K562 (cell line): ENCODE results near the gene NFATC3. TPM values are rescaled to one million over a fixed set of nuclear protein-coding genes. Genes with fewer than 3 reads are reported as not detected.

ENCODE experiments used
- GATAD2B ChIP-seq: fragments of 450-650 bp; IDR thresholded peaks from 2 replicates; pipeline ENCODE4 v1.6.1; 2017; ENCODE audit warnings: mild to moderate bottlenecking, borderline replicate concordance
- KLF1 ChIP-seq: fragments of 450-650 bp; IDR thresholded peaks from 2 replicates; pipeline ENCODE4 v1.6.1; 2016; ENCODE audit warnings: missing genetic modification characterization, missing compliant biosample characterization
- MEF2D ChIP-seq: conservative IDR thresholded peaks from 2 replicates; pipeline ENCODE4 v1.6.1; 2016; ENCODE audit warnings: low read depth, missing genetic modification characterization, missing compliant biosample characterization
- MEIS2 ChIP-seq: fragments of 450-650 bp; IDR thresholded peaks from 2 replicates; pipeline ENCODE4 v1.6.1; 2014; ENCODE audit warnings: mild to moderate bottlenecking; ENCODE audit not compliant: partially characterized antibody
- NCOA4 ChIP-seq: fragments of 450-650 bp; IDR thresholded peaks from 2 replicates; pipeline ENCODE4 v1.6.1; 2018; ENCODE audit warnings: mild to moderate bottlenecking; ENCODE audit not compliant: partially characterized antibody
- PCBP1 ChIP-seq: fragments of 200-400 bp; formaldehyde crosslinking; IDR thresholded peaks from 2 replicates; pipeline ENCODE4 v1.6.1; 2018; ENCODE audit warnings: mild to moderate bottlenecking, low read depth, low read length; ENCODE audit not compliant: poor library complexity, severe bottlenecking
- POLR2A ChIP-seq: fragments of 450-650 bp; conservative IDR thresholded peaks from 2 replicates; pipeline ENCODE4 v1.6.1; 2016
- PTBP1 ChIP-seq: fragments of 200-400 bp; formaldehyde crosslinking; IDR thresholded peaks from 2 replicates; pipeline ENCODE4 v1.6.1; 2017; ENCODE audit warnings: low read depth, low read length
- RNF2 ChIP-seq: sonication (generic); IDR thresholded peaks from 2 replicates; pipeline ENCODE4 v1.6.1; 2016
- TEAD4 ChIP-seq, 2 experiments: sonication (generic) in 1 of 2; formaldehyde crosslinking in 1 of 2; IDR thresholded peaks; 2 replicates each; pipeline versions ENCODE4 v1.6.1 to v1.8.0; 2012 to 2022; ENCODE audit warnings: borderline replicate concordance in 1 of 2, inconsistent platforms in 1 of 2, low read length in 1 of 2, mild to moderate bottlenecking in 1 of 2, missing genetic modification reagents in 1 of 2
- ZFP36 ChIP-seq: fragments of 150-350 bp; IDR thresholded peaks from 2 replicates; pipeline ENCODE4 v1.6.1; 2018; ENCODE audit warnings: low read length, low read depth; ENCODE audit not compliant: partially characterized antibody
- ZNF57 ChIP-seq: fragments of 450-650 bp; formaldehyde crosslinking; IDR thresholded peaks from 2 replicates; pipeline ENCODE4 v1.4.0; 2020; ENCODE audit warnings: mild to moderate bottlenecking, moderate library complexity
- polyA plus RNA-seq, 8 experiments: library from polyadenylated mRNA; depleted of rRNA in 4 of 8; stranded (reverse) in 5 of 8; unstranded in 3 of 8; fragments of >200 nt; fragmentation: Nextera tagmentation in 2 of 8; fragmentation: Illumina TruSeq in 1 of 8; extraction: Ambion mirVana in 2 of 8; extraction: Trizol in 1 of 8; gene quantifications; 2 replicates each; pipeline versions ENCODE4 v1.2.1 to v1.2.3, GENCODE V29; 2011 to 2014; ENCODE audit warnings: inconsistent platforms in 1 of 8, missing spikeins in 1 of 8
- total RNA-seq, 7 experiments: library from RNA; depleted of rRNA in 6 of 7; stranded (reverse); fragments of >200 nt in 6 of 7; fragmentation: Illumina TruSeq in 2 of 7; extraction: Trizol in 2 of 7; gene quantifications; 2 replicates each; pipeline versions ENCODE4 v1.2.1 to v1.2.3, GENCODE V29; 2011 to 2021; ENCODE audit warnings: low replicate concordance in 1 of 7
- TF ChIP-seq, protein P1 (sequence below): sonication (generic); formaldehyde crosslinking; IDR thresholded peaks from 2 replicates; pipeline ENCODE4 v1.8.1; 2023; ENCODE audit warnings: mild to moderate bottlenecking, missing genetic modification reagents
- TF ChIP-seq, protein P2 (sequence below): sonication (generic); formaldehyde crosslinking; IDR thresholded peaks from 2 replicates; pipeline ENCODE4 v1.8.0; 2022; ENCODE audit warnings: mild to moderate bottlenecking, missing genetic modification reagents
- TF ChIP-seq, protein P3 (sequence below): fragments of 450-650 bp; IDR thresholded peaks from 2 replicates; pipeline ENCODE4 v1.6.1; 2016; ENCODE audit warnings: borderline replicate concordance
- TF ChIP-seq, protein P4 (sequence below), 2 experiments: IDR thresholded peaks; 2 replicates each; pipeline ENCODE4 v1.6.1; 2011; ENCODE audit warnings: borderline replicate concordance in 1 of 2, control low read depth in 1 of 2, low read depth in 1 of 2, low read length in 1 of 2, mild to moderate bottlenecking in 1 of 2, mixed read lengths in 1 of 2, moderate library complexity in 1 of 2; ENCODE audit not compliant: insufficient read depth in 1 of 2, insufficient read length in 1 of 2, poor library complexity in 1 of 2, severe bottlenecking in 1 of 2; ENCODE audit errors: extremely low read depth in 1 of 2
- TF ChIP-seq, protein P5 (sequence below): fragments of 250-450 bp; sonication (Bioruptor Pico); IDR thresholded peaks from 2 replicates; pipeline ENCODE4 v1.9.0; 2021; ENCODE audit warnings: mild to moderate bottlenecking, inconsistent platforms

The NFATC3 gene
- total and polyA plus RNA-seq, 9 of the 15 experiments (the other 6 are each of a cell fraction or from before 2014, with no cell fraction given), result 15.7 to 98.4 (median 59.4) TPM

DNA sequence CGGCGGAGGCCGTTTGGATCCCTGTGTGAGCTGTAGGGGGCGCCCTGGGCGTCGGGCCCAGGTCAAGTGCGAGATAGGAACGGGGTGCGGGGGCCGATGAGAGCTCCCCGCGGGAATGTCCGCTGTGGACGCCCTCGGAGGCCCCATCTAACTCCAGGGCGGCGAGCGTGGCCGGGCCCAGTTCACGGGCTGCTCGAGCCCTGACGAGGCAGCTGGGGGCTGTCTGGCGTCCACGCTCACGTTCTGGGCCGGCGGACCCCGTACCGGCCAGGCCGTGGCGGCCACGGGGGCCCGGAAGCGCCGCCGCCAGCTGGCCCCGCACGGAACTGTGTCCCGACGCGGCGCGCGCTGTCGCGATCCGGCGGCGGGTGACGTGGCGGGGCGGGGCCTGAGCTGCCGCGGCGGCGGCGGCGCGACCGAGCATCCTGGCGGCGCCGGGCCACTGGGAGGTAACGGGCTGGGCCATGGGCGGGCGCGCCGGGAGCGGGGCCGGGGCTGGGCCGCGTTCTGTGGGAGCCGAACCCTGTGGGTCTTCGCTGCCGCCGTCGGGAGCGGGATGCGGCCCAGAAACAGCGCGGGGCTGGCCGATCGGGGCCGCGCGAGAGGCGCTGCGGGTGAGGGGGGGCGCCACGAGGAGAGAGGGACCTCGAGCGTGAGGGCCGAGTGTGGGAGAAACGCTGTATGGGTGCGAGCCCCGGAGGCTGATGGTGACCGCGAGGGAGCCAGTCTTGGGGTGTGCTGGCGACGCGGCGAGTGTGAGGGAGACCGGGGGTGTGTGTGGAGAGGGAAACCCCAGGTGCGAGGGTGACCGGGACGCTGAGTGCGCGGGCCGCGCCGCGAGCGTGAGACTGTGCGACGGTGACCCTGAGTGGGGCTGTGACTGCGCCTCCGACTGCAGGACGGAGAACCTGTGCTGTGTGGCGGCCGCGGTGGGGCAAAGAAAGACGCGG is 179.2 kb downstream of the NFATC3 start, which contains the start of gene SLC7A6 (continued):
- TF ChIP-seq, protein P1, sequence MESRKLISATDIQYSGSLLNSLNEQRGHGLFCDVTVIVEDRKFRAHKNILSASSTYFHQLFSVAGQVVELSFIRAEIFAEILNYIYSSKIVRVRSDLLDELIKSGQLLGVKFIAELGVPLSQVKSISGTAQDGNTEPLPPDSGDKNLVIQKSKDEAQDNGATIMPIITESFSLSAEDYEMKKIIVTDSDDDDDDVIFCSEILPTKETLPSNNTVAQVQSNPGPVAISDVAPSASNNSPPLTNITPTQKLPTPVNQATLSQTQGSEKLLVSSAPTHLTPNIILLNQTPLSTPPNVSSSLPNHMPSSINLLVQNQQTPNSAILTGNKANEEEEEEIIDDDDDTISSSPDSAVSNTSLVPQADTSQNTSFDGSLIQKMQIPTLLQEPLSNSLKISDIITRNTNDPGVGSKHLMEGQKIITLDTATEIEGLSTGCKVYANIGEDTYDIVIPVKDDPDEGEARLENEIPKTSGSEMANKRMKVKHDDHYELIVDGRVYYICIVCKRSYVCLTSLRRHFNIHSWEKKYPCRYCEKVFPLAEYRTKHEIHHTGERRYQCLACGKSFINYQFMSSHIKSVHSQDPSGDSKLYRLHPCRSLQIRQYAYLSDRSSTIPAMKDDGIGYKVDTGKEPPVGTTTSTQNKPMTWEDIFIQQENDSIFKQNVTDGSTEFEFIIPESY (CRISPR knock-in tag), result 0 out of 2 replicates have a peak, but pooled peaks have one; percentile 28
- TF ChIP-seq NCOA4 (no peak), ZNF57 (CRISPR knock-in tag) (no peak), KLF1 (tag) (peak; percentile 81), MEF2D (tag) (no peak), PCBP1 (peak; percentile 27), POLR2A (peak; percentile 76), MEIS2 (no peak), TEAD4 (IDR thresholded peaks at IDR 0.05; ENCODE audit: low read length) (peak; percentile 23; the same call in 1 of the 2 replicates), TEAD4 (CRISPR knock-in tag; IDR thresholded peaks at IDR 0.05; ENCODE audit: borderline replicate concordance) (no peak), GATAD2B (peak; percentile 99), RNF2 (0 out of 2 replicates have a peak, but pooled peaks have one; percentile 30), ZFP36 (no peak), PTBP1 (0 out of 2 replicates have a peak, but pooled peaks have one; percentile 26)
- TF ChIP-seq, protein P2, sequence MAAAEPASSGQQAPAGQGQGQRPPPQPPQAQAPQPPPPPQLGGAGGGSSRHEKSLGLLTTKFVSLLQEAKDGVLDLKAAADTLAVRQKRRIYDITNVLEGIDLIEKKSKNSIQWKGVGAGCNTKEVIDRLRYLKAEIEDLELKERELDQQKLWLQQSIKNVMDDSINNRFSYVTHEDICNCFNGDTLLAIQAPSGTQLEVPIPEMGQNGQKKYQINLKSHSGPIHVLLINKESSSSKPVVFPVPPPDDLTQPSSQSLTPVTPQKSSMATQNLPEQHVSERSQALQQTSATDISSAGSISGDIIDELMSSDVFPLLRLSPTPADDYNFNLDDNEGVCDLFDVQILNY, result 0 out of 2 replicates have a peak, but pooled peaks have one; percentile 44
- TF ChIP-seq, protein P3, sequence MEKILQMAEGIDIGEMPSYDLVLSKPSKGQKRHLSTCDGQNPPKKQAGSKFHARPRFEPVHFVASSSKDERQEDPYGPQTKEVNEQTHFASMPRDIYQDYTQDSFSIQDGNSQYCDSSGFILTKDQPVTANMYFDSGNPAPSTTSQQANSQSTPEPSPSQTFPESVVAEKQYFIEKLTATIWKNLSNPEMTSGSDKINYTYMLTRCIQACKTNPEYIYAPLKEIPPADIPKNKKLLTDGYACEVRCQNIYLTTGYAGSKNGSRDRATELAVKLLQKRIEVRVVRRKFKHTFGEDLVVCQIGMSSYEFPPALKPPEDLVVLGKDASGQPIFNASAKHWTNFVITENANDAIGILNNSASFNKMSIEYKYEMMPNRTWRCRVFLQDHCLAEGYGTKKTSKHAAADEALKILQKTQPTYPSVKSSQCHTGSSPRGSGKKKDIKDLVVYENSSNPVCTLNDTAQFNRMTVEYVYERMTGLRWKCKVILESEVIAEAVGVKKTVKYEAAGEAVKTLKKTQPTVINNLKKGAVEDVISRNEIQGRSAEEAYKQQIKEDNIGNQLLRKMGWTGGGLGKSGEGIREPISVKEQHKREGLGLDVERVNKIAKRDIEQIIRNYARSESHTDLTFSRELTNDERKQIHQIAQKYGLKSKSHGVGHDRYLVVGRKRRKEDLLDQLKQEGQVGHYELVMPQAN, result peak; percentile 85
- TF ChIP-seq, protein P4, sequence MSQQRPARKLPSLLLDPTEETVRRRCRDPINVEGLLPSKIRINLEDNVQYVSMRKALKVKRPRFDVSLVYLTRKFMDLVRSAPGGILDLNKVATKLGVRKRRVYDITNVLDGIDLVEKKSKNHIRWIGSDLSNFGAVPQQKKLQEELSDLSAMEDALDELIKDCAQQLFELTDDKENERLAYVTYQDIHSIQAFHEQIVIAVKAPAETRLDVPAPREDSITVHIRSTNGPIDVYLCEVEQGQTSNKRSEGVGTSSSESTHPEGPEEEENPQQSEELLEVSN (IDR thresholded peaks at IDR 0.05; ENCODE audit: borderline replicate concordance in 1 of 2, extremely low read depth in 1 of 2, insufficient read depth in 1 of 2, insufficient read length in 1 of 2, low read depth in 1 of 2, low read length in 1 of 2, poor library complexity in 1 of 2, severe bottlenecking in 1 of 2), result peak; percentile 47 to 78
- TF ChIP-seq, protein P5, sequence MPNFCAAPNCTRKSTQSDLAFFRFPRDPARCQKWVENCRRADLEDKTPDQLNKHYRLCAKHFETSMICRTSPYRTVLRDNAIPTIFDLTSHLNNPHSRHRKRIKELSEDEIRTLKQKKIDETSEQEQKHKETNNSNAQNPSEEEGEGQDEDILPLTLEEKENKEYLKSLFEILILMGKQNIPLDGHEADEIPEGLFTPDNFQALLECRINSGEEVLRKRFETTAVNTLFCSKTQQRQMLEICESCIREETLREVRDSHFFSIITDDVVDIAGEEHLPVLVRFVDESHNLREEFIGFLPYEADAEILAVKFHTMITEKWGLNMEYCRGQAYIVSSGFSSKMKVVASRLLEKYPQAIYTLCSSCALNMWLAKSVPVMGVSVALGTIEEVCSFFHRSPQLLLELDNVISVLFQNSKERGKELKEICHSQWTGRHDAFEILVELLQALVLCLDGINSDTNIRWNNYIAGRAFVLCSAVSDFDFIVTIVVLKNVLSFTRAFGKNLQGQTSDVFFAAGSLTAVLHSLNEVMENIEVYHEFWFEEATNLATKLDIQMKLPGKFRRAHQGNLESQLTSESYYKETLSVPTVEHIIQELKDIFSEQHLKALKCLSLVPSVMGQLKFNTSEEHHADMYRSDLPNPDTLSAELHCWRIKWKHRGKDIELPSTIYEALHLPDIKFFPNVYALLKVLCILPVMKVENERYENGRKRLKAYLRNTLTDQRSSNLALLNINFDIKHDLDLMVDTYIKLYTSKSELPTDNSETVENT (CRISPR knock-in tag), result peak; percentile 12; the same call in 1 of the 2 replicates
